ENCODE measurements around the gene LRRC26.

Gene LRRC26

GRCh38 chr9:137169896-137170358 is at the start of gene LRRC26:
Gene LRRC26, minus strand, starts transcription at chr9:137170051. Its CDS starts 108 bp downstream, at chr9:137169943.
- no peak for DNase-seq

- no peak for DNase-seq
Measured at GRCh38 chr9:137218754-137219271, 49.0 kb upstream of the LRRC26 start.

GRCh38 chr9:137218212-137218753 is 48.4 kb upstream of the LRRC26 start:
- DNase-seq = no peak

- DNase-seq = no peak
Measured at GRCh38 chr9:137217276-137218211, 47.7 kb upstream of the LRRC26 start.

- no peak for DNase-seq
Measured at GRCh38 chr9:137216188-137216965, 46.5 kb upstream of the LRRC26 start.

- no peak for DNase-seq
Measured at GRCh38 chr9:137215196-137215986, 45.5 kb upstream of the LRRC26 start.

- DNase-seq = no peak
Measured at GRCh38 chr9:137214620-137215019, 44.8 kb upstream of the LRRC26 start.

GRCh38 chr9:137213160-137214060 is 43.6 kb upstream of the LRRC26 start:
- DNase-seq = no peak

- DNase-seq = no peak
Measured at GRCh38 chr9:137212520-137212919, 42.7 kb upstream of the LRRC26 start.

- no peak for DNase-seq
Measured at GRCh38 chr9:137211532-137211931, 41.7 kb upstream of the LRRC26 start.

GRCh38 chr9:137206602-137207001 is 36.8 kb upstream of the LRRC26 start:
- no peak for DNase-seq

- DNase-seq = peak; percentile 40
Measured at GRCh38 chr9:137205126-137206069, 35.5 kb upstream of the LRRC26 start, which contains the start of the genes NDOR1 and TMEM203. Gene NDOR1, plus strand, starts transcription at chr9:137205700. Its CDS starts 78 bp downstream, at chr9:137205778. Gene TMEM203, minus strand, starts transcription at chr9:137205648. Its CDS starts 234 bp downstream, at chr9:137205414.

- DNase-seq = no peak
Measured at GRCh38 chr9:137204731-137205125, 34.9 kb upstream of the LRRC26 start.

- no peak for DNase-seq
Measured at GRCh38 chr9:137202966-137203365, 33.1 kb upstream of the LRRC26 start.

GRCh38 chr9:137201205-137201868 is 31.5 kb upstream of the LRRC26 start:
- DNase-seq = no peak

GRCh38 chr9:137200311-137201204 is 30.7 kb upstream of the LRRC26 start, which contains the start of gene TPRN:
Gene TPRN, minus strand, starts transcription at chr9:137200741. Its CDS starts 30 bp downstream, at chr9:137200711.
- DNase-seq = peak; percentile 94

GRCh38 chr9:137199411-137200121 is 29.7 kb upstream of the LRRC26 start:
- no peak for DNase-seq

Data from GOT3 (cell line).